22Rv1 (cell line): ENCODE results near the gene RUSF1.
A peak's percentile ranks its signal among the peaks of the same experiment; 100 is the strongest.

Source experiments
- ZFX ChIP-seq: fragments of 450-650 bp; IDR thresholded peaks from 2 replicates; pipeline ENCODE4 v1.6.1; 2017; ENCODE audit warnings: antibody characterized with exemption, borderline replicate concordance
- TF ChIP-seq, protein P1 (sequence below): fragments of 450-650 bp; IDR thresholded peaks from 2 replicates; pipeline ENCODE4 v1.5.1; 2017; ENCODE audit warnings: mild to moderate bottlenecking

DNA sequence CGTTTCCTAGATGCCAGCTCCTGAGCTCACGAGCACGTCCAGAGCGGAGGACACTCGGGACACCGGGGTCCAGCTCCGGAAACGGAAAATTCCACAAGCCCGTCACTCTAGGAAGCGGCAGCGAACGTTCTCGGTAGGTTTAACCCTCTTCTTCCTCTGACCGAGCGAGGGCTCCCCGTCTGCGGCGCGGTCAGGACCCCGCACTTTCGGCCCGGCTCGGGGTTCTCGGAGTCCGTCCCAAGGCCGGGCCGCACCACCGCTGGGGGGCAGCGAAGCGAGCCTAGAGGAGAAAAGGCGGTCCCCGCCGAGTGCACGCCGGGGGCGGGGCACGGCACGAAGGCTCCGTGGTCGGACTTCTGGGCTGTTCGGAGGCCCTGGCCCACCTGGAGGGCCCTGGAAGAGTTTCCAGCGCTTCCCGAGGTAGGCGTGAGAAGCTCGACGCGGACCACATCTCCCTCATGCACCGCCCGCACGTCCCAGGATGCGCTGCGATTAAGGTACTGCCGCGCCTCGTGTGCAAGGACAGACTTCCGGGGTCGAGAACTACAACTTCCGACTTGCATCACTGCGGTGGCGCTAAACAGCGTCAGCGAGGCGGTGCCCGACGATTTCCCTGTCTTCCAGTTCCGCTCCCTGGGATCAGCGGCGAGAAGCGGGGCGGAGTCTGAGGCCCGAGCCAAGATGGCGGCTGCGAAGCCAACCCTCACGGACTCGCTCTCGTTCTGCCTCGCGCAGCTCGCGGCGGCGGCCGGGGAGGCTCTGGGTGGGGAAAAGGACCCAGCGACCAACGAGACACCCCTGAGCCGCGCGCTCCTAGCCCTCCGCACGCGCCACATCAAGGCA, 49.1 kb downstream of the RUSF1 start, which contains the start of gene ARMC5:
- TF ChIP-seq, protein P1, sequence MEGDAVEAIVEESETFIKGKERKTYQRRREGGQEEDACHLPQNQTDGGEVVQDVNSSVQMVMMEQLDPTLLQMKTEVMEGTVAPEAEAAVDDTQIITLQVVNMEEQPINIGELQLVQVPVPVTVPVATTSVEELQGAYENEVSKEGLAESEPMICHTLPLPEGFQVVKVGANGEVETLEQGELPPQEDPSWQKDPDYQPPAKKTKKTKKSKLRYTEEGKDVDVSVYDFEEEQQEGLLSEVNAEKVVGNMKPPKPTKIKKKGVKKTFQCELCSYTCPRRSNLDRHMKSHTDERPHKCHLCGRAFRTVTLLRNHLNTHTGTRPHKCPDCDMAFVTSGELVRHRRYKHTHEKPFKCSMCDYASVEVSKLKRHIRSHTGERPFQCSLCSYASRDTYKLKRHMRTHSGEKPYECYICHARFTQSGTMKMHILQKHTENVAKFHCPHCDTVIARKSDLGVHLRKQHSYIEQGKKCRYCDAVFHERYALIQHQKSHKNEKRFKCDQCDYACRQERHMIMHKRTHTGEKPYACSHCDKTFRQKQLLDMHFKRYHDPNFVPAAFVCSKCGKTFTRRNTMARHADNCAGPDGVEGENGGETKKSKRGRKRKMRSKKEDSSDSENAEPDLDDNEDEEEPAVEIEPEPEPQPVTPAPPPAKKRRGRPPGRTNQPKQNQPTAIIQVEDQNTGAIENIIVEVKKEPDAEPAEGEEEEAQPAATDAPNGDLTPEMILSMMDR: peak; percentile 77
- no peak for TF ChIP-seq ZFX
